ENCODE results near the gene CXCR6.

GRCh38 chr3:45978006-45978761, 34.9 kb downstream of the CXCR6 start:
- TF ChIP-seq CTCF (IDR thresholded peaks at IDR 0.05) (no peak), POLR2A (IDR thresholded peaks at IDR 0.05) (no peak), EP300 (IDR thresholded peaks at IDR 0.05) (no peak)
